T-helper 17 cell (primary cell): ENCODE measurements around the gene CROCC2. TPM values are rescaled to one million over a fixed set of nuclear protein-coding genes. Genes with fewer than 3 reads are reported as not detected.

ENCODE experiments used
- ATAC-seq: fragments of 150-1000 bp; cut with Tn5 transposase; 2 replicates; pipeline ENCODE4 v1.10.0; 2021; ENCODE audit warnings: mild to moderate bottlenecking, moderate library complexity
- DNase-seq, 3 donors: peaks; one replicate each; pipeline versions ENCODE4 v3.0.0 to v3.0.0-alpha.2; 2020 to 2021
- H3K9me3 ChIP-seq: one replicate; pipeline ENCODE4 v1.7.0; 2013; ENCODE audit warnings: low read length, mild to moderate bottlenecking; ENCODE audit not compliant: control insufficient read depth, poor library complexity, severe bottlenecking
- H3K27ac Mint-ChIP-seq: one replicate; pipeline ENCODE4 v1.8.0; 2022; ENCODE audit warnings: mild to moderate bottlenecking, moderate library complexity, mixed read lengths
- H3K27me3 Mint-ChIP-seq: one replicate; pipeline ENCODE4 v1.8.0; 2022; ENCODE audit warnings: mixed read lengths
- H3K36me3 Mint-ChIP-seq: one replicate; pipeline ENCODE4 v1.8.0; 2022; ENCODE audit warnings: low read depth, mixed read lengths
- H3K4me1 Mint-ChIP-seq: one replicate; pipeline ENCODE4 v1.8.0; 2022; ENCODE audit warnings: mild to moderate bottlenecking, mixed read lengths
- H3K4me3 Mint-ChIP-seq: one replicate; pipeline ENCODE4 v1.8.0; 2022; ENCODE audit warnings: mild to moderate bottlenecking, moderate library complexity, mixed read lengths
- total RNA-seq, 4 donors: library from RNA in 2 of 4; stranded (reverse) in 2 of 4; gene quantifications; one replicate each; pipeline ENCODE4 v1.2.3 and lab custom pipeline; 2022 to 2026

CROCC2 gene
- total RNA-seq, 2 donors from 2014 or later: not detected

DNA sequence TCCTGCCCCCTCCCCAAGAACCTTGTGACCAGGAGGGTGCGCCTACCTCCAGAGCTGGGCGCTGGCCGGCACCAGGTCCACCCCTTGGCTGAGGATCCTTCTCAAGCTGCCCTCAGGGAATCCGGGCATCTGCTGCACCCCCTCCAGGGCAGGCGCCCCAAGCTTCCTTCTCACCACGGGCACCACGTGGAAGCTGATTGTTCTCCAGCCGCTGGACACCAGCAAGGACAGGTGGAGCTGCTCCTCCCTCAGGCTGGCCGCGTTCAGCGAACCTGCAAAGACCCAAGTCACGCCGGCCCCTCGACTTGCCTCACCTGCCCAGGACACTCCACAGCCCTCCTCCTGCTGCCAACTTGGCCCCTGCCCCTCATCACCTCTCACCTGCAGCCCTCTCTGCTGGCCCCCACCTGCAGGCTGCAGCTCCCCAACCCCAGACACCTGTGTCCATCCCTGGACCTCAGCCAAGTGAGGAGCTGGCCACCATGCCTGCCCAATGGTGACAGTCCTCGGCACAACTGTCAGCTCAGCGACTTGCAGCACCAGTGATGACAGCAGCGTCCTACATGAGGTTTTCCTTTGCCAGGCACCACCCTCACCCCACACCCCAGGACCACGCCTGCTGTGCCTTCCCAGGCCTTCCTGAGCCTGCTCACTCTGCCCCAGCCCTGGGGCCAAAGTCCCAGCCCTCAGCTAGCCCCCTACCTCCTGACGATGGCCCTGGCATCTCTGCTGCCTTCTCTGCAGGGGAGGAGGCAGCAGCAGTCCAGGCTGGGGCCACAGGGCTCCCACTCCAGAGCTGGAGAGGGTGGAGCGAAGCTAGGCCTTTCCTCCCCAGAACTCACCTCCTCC, 14.4 kb upstream of the CROCC2 start:
- Mint-ChIP-seq H3K36me3 (no peaks in the 10 kb centered on the region), H3K4me3 (no peak overlapping the region)
- no peak for ATAC-seq

DNA sequence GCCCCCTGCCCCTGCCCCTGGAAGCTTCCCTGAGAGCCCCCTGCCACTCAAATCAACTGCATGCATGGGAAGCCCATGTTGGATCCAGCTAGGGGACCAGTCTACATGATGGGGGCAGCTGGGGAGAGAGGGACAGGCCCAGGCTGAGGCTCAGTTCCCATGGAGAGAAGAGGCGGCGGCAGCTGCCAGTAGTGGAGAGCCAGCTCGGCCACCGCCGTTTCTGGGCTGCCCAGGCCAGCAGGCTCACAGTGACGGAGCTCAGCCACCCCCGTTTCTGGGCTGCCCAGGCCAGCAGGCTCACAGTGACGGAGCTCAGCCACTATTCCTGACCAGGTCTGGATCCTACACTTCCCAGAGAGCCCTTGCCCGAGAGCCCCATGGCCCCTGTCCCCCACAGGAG, 13.8 kb upstream of the CROCC2 start:
- Mint-ChIP-seq H3K27ac (no peak overlapping the region), H3K27me3 (peaks cover 5% of the 10 kb centered on the region), H3K4me3 (no peak overlapping the region), H3K4me1 (no peaks in the 10 kb centered on the region), H3K36me3 (no peaks in the 10 kb centered on the region)
- H3K9me3 ChIP-seq: no peaks in the 10 kb centered on the region
- DNase-seq (no peak), ATAC-seq (no peak)

More for the DNA sequence above, 14.4 kb upstream of the CROCC2 start:
- no peak overlapping the region for H3K27ac Mint-ChIP-seq
- H3K4me1 Mint-ChIP-seq: no peaks in the 10 kb centered on the region
- DNase-seq: no peak
- H3K9me3 ChIP-seq: no peaks in the 10 kb centered on the region
- peaks cover 5% of the 10 kb centered on the region for H3K27me3 Mint-ChIP-seq

DNA sequence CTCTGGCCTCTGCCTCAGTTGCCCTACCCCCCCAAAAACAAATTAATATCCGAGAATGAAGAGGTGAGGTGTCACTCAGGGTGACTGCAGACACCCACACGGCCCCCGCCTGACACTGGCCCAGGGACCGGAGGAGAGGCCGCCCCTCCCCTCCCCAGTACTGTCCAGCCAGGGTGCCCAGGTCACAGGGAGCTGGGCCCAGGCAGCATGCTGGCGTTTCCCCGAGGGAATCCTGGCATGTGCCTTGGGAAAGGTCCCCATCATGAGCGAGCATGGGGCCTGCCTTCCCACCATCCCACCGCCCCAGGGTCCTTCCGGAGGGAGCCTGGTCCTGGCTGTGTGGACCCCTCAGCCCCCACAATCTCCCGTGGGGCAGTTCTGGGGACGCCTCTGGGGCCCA, 13.2 kb upstream of the CROCC2 start:
- Mint-ChIP-seq H3K4me1 (no peaks in the 10 kb centered on the region), H3K27ac (no peak overlapping the region), H3K36me3 (no peaks in the 10 kb centered on the region), H3K4me3 (no peak overlapping the region), H3K27me3 (peaks cover 11% of the 10 kb centered on the region)
- ATAC-seq: no peak
- no peak for DNase-seq
- H3K9me3 ChIP-seq: no peaks in the 10 kb centered on the region

DNA sequence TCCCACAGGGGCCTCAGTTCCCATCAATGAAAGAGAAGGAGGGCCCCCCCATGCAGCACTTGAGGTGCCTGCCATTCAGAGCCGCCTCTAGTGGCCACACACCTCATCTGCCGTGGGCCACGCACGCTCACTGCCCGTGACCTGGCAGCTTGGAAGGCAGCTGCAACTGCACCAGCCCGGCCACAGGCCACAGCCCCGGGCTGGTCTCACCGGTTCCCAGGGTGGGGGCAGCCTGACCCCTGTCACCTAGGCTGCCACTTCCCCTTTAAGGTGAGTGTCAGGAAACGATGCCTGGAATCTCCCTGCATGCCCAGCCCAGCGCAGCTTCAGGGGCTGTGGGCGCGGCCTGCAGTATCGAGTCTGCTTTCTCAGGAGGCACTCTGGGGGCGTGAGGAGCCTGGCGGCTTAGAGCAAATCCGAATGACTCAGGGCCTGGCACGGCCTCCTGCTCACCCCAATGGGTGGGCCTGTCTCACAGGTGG, 12.7 kb upstream of the CROCC2 start:
- no peak overlapping the region for H3K4me3 Mint-ChIP-seq

DNA sequence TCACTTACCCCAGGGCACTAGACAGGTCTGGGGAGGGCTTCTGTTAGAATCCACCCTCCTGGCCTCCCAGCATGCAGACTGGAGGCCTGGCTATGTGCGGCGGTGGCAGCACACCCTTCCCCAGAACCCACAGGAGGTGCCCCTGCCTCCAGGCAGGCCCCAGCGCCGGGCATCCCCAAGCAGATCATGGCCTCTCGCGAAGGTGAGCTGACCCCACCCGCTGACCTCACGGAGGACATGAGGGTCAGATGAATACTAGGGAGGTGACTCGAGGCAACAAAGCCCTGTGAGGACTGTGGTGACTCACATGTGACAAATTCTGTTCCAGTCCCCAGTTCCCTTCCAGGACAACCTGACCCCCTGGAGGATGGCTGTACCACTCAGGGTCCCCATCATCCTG, 12.1 kb upstream of the CROCC2 start:
- no peak for DNase-seq
- Mint-ChIP-seq H3K36me3 (no peaks in the 10 kb centered on the region), H3K4me1 (no peaks in the 10 kb centered on the region), H3K27me3 (peaks cover 13% of the 10 kb centered on the region), H3K27ac (no peak overlapping the region), H3K4me3 (no peak overlapping the region)
- no peak for ATAC-seq
- H3K9me3 ChIP-seq: no peaks in the 10 kb centered on the region

More for the DNA sequence above, 12.7 kb upstream of the CROCC2 start:
- ATAC-seq (no peak), DNase-seq (no peak)
- peaks cover 13% of the 10 kb centered on the region for H3K27me3 Mint-ChIP-seq
- H3K4me1 Mint-ChIP-seq: no peaks in the 10 kb centered on the region
- H3K9me3 ChIP-seq: no peaks in the 10 kb centered on the region
- no peaks in the 10 kb centered on the region for H3K36me3 Mint-ChIP-seq
- H3K27ac Mint-ChIP-seq: no peak overlapping the region

DNA sequence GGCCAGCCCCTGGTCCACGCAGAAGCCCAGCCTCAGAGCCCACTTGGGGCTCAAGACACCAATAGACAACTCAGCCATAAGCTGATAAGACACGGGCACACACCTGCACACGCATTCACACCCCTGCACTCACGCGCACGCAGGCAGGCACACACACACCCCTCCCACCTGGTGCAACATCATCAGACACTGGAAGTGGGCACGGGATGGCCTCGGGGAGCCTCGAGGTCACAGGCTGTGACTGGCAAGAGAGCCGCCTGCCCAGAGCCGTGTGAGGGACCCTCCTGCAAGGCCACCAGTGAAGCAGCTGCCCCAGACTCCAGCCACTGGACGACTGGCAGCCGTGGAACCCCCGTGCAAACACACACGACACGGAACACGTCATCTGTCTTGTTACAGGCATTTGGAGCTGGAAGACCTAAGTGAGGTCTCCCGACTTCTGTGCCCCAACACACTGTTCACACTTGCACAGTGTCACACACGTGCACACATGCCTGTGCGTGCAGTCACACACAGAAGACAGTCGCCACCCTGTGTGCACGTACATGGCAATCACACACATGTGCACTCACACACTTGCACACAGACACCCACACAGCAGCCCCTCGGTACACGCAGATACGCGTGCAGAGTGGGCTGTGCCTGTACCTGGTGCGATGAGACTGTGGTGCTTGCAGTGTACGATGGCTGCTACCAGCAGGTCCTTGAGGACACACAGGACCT, 11.1 kb upstream of the CROCC2 start:
- ATAC-seq (no peak), DNase-seq (no peak)
- peaks cover 13% of the 10 kb centered on the region for H3K27me3 Mint-ChIP-seq
- no peaks in the 10 kb centered on the region for H3K4me1 Mint-ChIP-seq
- no peaks in the 10 kb centered on the region for H3K9me3 ChIP-seq
- H3K36me3 Mint-ChIP-seq: no peaks in the 10 kb centered on the region
- H3K4me3 Mint-ChIP-seq: no peak overlapping the region
- no peak overlapping the region for H3K27ac Mint-ChIP-seq

DNA sequence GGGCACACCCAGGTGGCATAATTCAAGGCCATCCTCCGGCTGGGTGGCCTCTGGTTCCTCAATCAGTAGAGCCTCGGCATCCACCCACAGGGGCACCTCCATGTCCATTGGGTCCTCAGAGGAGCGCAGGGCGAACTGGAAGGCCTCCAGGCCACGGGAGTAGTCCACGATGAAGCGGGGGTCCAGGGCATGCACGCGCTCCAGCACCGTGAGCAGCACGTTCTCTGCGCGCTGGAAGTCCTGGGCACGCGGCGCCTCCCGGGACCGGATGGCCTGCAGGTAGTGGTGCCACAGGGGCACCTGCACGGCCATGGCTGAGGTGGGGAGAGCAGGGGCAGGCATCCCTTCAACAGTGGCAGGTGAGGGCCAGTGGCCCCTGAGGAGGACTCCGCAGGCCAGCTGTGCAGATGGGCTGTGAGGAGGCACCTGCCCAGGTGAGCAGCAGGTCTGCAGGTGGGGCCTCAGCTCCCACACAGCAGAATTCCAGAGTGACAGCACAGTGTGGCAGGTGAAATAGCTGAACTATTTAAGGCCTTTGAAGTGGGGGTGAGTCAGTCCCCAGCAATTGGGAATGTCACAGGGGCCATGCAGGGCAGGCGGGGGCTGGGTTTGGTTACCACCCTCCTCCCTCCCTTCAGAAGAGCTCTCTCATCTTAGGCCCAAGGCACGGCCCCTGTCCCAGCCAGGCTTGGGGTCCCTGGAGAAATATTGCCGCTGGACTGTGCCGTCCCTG, 10.3 kb upstream of the CROCC2 start, which contains the start of gene MAB21L4:
TSS of gene MAB21L4 (minus strand) at position 501 of the 733 bp plus-strand sequence. CDS start at position 342, 159 bp downstream.
- H3K27me3 Mint-ChIP-seq: peaks cover 17% of the 10 kb centered on the region
- no peak within 1 kb of the TSS for H3K4me3 Mint-ChIP-seq
- ATAC-seq: no peak
- H3K9me3 ChIP-seq: no peaks in the 10 kb centered on the region
- no peak within 1 kb of the TSS for H3K27ac Mint-ChIP-seq
- H3K36me3 Mint-ChIP-seq: no peaks in the 10 kb centered on the region
- no peak for DNase-seq
- no peaks in the 10 kb centered on the region for H3K4me1 Mint-ChIP-seq

DNA sequence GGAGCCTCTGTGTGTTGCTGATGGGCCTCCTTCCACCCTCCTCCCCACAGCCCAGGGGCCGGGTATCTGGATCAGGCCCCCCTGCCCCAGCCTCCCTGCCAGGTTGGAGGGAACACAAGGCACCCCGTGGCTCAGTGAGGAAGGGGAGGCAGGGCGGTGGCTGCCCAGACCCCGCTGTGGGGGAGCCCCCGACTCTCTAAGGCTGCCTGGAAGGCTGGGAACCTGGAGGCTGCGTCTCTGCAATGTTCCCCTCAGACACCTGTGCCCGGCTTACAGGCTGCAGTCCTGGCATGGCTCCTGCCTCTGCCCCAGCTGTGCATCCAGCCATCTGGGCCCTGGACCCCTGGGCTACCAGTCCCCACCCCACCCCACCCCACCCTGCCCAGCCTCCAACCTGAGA, 9.7 kb upstream of the CROCC2 start:
- no peaks in the 10 kb centered on the region for H3K9me3 ChIP-seq
- peaks cover 19% of the 10 kb centered on the region for H3K27me3 Mint-ChIP-seq
- H3K4me1 Mint-ChIP-seq: no peaks in the 10 kb centered on the region
- no peak overlapping the region for H3K27ac Mint-ChIP-seq
- no peak for ATAC-seq
- DNase-seq: no peak
- no peaks in the 10 kb centered on the region for H3K36me3 Mint-ChIP-seq
- no peak overlapping the region for H3K4me3 Mint-ChIP-seq

DNA sequence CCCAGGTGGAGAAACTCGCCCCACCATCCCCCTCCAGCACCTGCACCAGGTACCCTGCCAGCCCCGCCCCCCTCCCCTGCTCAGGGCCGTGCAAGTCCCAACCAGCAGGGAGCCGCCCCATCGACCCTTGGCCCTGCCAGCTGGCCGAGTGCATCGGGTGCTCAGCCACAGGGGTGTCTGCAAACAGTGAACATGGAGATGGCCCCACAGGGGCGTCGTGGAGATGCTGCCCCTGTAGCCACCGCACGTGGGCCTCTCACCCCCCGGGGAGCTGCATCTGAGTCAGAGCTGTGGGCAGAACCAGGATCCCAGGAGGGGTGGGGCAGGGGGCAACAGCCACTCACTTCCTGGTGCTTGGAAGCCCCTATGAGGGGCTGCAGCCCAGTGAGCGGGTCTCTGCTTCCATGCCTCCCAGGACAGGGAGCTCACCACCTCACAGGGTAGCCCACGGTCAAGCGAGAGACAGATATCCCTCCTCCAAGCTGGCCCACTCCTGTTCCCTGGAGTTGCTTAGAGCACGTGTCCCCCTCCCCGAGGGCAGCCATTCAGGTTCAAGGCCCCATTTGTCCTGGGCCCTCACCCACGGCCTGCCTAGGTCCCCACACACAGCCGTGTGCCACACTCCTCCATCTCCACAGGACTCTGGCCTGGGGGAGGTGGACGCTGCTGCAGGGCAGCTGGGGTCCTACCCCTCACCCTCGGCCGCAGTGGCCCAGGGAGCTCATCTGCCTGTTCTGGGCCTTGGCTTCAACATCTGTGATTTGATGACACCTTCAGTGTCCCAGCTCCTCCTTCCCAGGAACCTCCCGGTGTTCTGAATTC, 9.1 kb upstream of the CROCC2 start:
- no peaks in the 10 kb centered on the region for H3K9me3 ChIP-seq
- DNase-seq (no peak), ATAC-seq (no peak)
- peaks cover 18% of the 10 kb centered on the region for H3K27me3 Mint-ChIP-seq
- H3K36me3 Mint-ChIP-seq: no peaks in the 10 kb centered on the region
- no peak overlapping the region for H3K4me3 Mint-ChIP-seq
- no peaks in the 10 kb centered on the region for H3K4me1 Mint-ChIP-seq
- no peak overlapping the region for H3K27ac Mint-ChIP-seq

DNA sequence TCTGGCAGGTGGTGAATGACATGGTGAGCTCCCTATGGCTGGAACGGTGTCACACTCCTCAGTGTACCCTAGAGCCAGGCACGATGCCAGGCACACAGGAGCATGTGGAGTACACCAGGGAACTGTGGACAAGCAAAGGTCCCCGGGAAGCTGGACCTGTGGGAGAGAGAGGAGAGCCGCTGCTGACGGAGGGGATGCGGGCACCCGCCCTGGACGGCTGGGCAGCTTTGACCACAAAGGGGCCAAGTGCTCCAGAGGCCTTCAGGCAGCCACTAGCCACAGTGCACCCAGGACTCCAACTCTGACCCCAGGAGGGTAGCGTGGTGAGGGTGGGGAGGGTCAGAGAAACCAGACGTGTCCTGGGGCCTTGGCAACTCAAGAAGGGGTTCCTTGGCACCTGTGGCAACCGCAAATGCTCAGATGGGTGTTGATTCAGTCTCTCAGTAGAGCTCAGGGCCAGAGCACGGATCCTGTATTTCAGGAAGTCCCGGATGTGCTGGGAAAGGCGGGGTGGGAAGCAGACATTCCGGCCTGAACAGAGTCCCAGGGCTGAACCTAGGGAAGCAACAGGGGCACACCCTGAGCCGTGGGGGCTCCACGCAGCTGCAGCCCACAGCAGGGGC, 7.9 kb upstream of the CROCC2 start:
- no peak for ATAC-seq
- Mint-ChIP-seq H3K4me3 (no peak overlapping the region), H3K4me1 (no peaks in the 10 kb centered on the region), H3K27me3 (peaks cover 25% of the 10 kb centered on the region), H3K36me3 (no peaks in the 10 kb centered on the region), H3K27ac (no peak overlapping the region)
- no peak for DNase-seq
- no peaks in the 10 kb centered on the region for H3K9me3 ChIP-seq

DNA sequence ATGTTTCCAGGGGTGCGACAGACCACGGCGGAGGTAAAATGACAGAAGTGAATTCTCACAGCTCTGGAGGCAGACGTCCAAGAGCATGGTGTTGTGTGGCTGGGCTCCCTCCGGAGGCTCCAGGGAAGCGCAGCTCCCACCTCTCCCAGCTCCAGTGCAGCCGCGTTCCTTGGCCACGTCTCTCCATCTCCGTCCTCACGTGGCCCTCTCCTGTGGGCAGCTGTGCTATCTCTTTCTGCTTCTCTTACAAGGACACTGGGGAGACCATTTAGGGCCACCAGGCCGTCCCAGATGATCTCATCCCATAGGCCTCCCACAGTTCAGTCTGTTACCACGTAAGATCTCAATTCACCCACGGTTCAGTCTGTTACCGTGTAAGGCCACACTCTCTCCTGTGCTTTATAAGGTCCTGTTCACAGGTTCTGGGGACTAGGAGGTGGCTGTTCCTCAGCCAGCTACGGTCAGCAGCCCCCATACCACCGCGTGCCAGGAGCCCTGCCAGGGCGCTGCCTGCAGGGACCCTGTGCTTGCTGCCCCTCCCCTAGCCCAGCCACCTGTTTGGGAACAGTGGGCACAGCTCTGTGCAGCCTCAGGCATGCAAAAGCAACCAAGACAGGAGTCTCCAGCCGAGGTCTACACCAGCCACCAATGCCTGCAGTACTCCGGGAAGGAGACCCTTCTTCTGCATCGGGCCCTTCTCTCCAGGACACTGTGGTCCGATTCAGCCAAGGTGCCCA, 7.2 kb upstream of the CROCC2 start:
- H3K9me3 ChIP-seq: no peaks in the 10 kb centered on the region
- Mint-ChIP-seq H3K36me3 (no peaks in the 10 kb centered on the region), H3K4me1 (no peaks in the 10 kb centered on the region), H3K27me3 (peaks cover 25% of the 10 kb centered on the region), H3K27ac (no peak overlapping the region), H3K4me3 (no peak overlapping the region)
- ATAC-seq: no peak
- DNase-seq: no peak

DNA sequence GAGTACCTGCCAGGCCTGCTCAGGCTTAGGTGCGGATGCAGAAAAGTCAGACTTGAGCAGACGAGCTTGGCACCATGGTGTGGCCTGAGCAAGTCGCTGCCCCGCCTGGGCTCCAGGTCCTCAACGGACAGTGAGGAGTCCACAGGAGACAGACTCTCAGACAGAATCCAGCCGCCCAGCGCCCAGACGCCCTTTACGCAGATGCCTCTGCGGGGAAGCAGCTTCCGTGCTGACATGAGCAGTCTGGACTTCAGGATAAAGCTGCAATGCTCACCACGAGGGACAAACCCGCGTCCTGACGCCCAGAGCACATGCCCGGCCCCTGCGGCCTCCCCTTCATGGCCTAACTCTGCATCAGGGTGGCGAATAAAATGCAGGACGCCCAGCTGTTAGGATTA, 6.7 kb upstream of the CROCC2 start:
- no peak overlapping the region for H3K4me3 Mint-ChIP-seq
- no peaks in the 10 kb centered on the region for H3K36me3 Mint-ChIP-seq
- DNase-seq: no peak
- no peaks in the 10 kb centered on the region for H3K4me1 Mint-ChIP-seq
- no peak overlapping the region for H3K27ac Mint-ChIP-seq
- peaks cover 25% of the 10 kb centered on the region for H3K27me3 Mint-ChIP-seq
- no peaks in the 10 kb centered on the region for H3K9me3 ChIP-seq
- ATAC-seq: no peak
